Left renal cortex interstitium (tissue), 4 donors: ENCODE results near the gene SH3RF1. TPM values are rescaled to one million over a fixed set of nuclear protein-coding genes. Genes with fewer than 3 reads are reported as not detected.
"Not testable (repeated sequence)": the region's sequence is repeated elsewhere in the genome, so short reads cannot be mapped to it uniquely, and the experiment has no call there.

Experiments
- DNase-seq, 4 donors: peaks; one replicate each; pipeline ENCODE4 v3.0.0-alpha.2; 2013; ENCODE audit warnings: low read depth in 4 of 4, low spot score in 2 of 4, missing footprints in 1 of 4
- polyA plus RNA-seq, 4 donors: library from polyadenylated mRNA; unstranded; fragments of 120-200 nt; gene quantifications; one replicate each; pipeline ENCODE4 v1.2.1, GENCODE V29; 2013; ENCODE audit not compliant: insufficient read length in 4 of 4

The SH3RF1 gene
- polyA plus RNA-seq, result 10 to 100 TPM; 27.6 to 35.9 (median 28.7) TPM

GRCh38 chr4:169270810-169271691 lies at the start of gene SH3RF1:
TSS of gene SH3RF1 (minus strand) at chr4:169270956. CDS start at chr4:169269212, 1,744 bp downstream.
- peak in 2 of 4 donors; percentile 50 to 69 for DNase-seq

- DNase-seq, result no peak
Measured at GRCh38 chr4:169315530-169316343, 45.0 kb upstream of the SH3RF1 start.

- peak; percentile 23 to 65 (median 48) for DNase-seq
Measured at GRCh38 chr4:169314906-169315305, 44.1 kb upstream of the SH3RF1 start.

- no peak for DNase-seq
Measured at GRCh38 chr4:169313732-169314131, 43.0 kb upstream of the SH3RF1 start.

- no peak for DNase-seq
Measured at GRCh38 chr4:169312690-169313422, 42.1 kb upstream of the SH3RF1 start.

GRCh38 chr4:169311643-169312365 lies 41.0 kb upstream of the SH3RF1 start:
- peak in 1 of 4 donors; percentile 29 for DNase-seq

GRCh38 chr4:169309326-169309967 lies 38.7 kb upstream of the SH3RF1 start:
- DNase-seq, result no peak

GRCh38 chr4:169307576-169307975 lies 36.8 kb upstream of the SH3RF1 start:
- no peak for DNase-seq

GRCh38 chr4:169305651-169306050 lies 34.9 kb upstream of the SH3RF1 start:
- no peak for DNase-seq

GRCh38 chr4:169305173-169305572 lies 34.4 kb upstream of the SH3RF1 start:
- DNase-seq, result no peak

GRCh38 chr4:169295822-169296221 lies 25.1 kb upstream of the SH3RF1 start:
- no peak for DNase-seq

- no peak for DNase-seq
Measured at GRCh38 chr4:169293343-169294176, 22.8 kb upstream of the SH3RF1 start.

- DNase-seq, result not testable (repeated sequence)
Measured at GRCh38 chr4:169287983-169288382, 17.2 kb upstream of the SH3RF1 start.

GRCh38 chr4:169286562-169287301 lies 16.0 kb upstream of the SH3RF1 start:
- DNase-seq, result no peak

- no peak for DNase-seq
Measured at GRCh38 chr4:169283114-169283509, 12.4 kb upstream of the SH3RF1 start.

GRCh38 chr4:169282429-169283113 lies 11.8 kb upstream of the SH3RF1 start:
- no peak for DNase-seq

GRCh38 chr4:169279108-169279507 lies 8.4 kb upstream of the SH3RF1 start:
- no peak for DNase-seq
